ENCODE data around the gene HTRA2.
A peak's percentile ranks its signal among the peaks of the same experiment; 100 is the strongest.

Gene HTRA2

DNA sequence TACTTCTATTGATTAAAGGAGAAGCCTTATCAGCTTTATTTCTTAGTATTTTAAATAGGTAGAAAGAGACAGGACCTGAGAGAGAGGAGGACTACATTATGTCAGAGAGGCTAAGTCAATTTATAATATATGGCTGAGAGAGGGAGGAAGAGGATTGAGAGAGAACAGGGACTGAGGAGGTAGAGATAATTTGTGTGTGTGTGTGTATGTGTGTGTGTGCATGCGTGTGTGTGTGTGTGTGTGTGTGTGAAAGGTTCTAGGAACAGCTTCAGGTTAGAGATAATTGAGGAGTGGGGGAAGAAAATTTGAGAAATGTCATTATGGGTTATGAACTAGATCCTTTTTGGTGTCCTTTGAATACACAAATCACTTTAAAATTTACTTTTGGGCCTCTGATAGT is 40.0 kb downstream of the HTRA2 start:
- Histone ChIP-seq H3K18ac (ENCODE audit: low read length) (no peak overlapping the region), H3K27me3 (ENCODE audit: control insufficient read depth in 3 of 3, insufficient read depth in 3 of 3, low read depth in 1 of 3, low read length in 3 of 3) (peaks cover 0 to 51% (median 0%) of the 10 kb centered on the region in 3 experiments), H3K9ac (ENCODE audit: low read depth, low read length, poor library complexity) (no peak overlapping the region), H2BK5ac (ENCODE audit: low read length) (no peak overlapping the region), H2AK5ac (ENCODE audit: low read depth, low read length) (no peak overlapping the region), H2BK120ac (ENCODE audit: low read depth, low read length) (no peak overlapping the region), H4K91ac (ENCODE audit: low read depth, low read length, poor library complexity) (no peak overlapping the region), H3K4me1 (ENCODE audit: control insufficient read depth in 2 of 2, insufficient read depth in 1 of 2, low read depth in 1 of 2, low read length in 2 of 2) (no peaks in the 10 kb centered on the region), H4K8ac (ENCODE audit: low read depth, low read length) (no peak overlapping the region), H3K79me1 (ENCODE audit: low read depth, low read length) (no peaks in the 10 kb centered on the region), H3K27ac (replicated peaks; ENCODE audit: low read length) (no peak overlapping the region), H3K9me3 (replicated peaks in 1 of 2; ENCODE audit: control insufficient read depth in 2 of 2, insufficient read depth in 1 of 2, low read depth in 1 of 2, low read length in 2 of 2) (no peaks in the 10 kb centered on the region), H2BK12ac (ENCODE audit: low read length) (no peak overlapping the region), H3K4ac (ENCODE audit: low read length) (no peak overlapping the region), H3K14ac (ENCODE audit: low read length) (no peak overlapping the region), H3K23ac (ENCODE audit: low read depth, low read length, poor library complexity) (no peak overlapping the region), H2AFZ (ENCODE audit: low read length) (no peak overlapping the region), H3K4me3 (ENCODE audit: low read length in 2 of 2) (no peak overlapping the region), H3K36me3 (replicated peaks in 1 of 2; ENCODE audit: control insufficient read depth in 2 of 2, insufficient read depth in 2 of 2, low read length in 2 of 2) (no peaks in the 10 kb centered on the region), H3K4me2 (ENCODE audit: insufficient read depth, low read length, poor library complexity, severe bottlenecking) (no peak overlapping the region), H2BK15ac (ENCODE audit: low read length) (no peak overlapping the region)
- no CpG with 5 or more reads among the region's 1 CpG for WGBS, 2 donors (ENCODE audit: extremely low coverage in 2 of 2, insufficient read length in 2 of 2, insufficient replicate concordance in 1 of 2)
- no peak for DNase-seq (ENCODE audit: low spot score)

DNA sequence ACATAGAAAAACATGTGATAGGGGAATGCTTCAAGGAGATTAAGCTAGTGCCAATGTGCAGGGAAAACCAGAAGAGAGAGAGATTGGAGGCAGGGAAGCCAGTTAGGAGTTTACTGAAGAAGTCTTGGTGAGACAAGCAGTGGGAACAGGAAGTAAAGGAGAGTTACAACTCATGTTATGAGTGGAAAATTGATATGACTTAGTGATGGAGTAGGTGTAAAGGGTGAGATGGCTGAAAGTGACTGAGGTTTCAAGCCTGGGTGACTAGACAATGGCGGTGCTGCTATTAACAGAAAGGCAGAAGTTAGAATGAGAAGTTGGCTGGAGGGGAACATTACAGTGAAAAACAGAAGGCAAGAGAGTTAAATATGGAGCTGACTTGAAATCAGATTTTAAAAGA is 41.3 kb downstream of the HTRA2 start:
- no peaks in the 10 kb centered on the region for H3K79me1 ChIP-seq (ENCODE audit: low read depth, low read length)
- no peaks in the 10 kb centered on the region for H3K4me1 ChIP-seq (ENCODE audit: control insufficient read depth in 2 of 2, insufficient read depth in 1 of 2, low read depth in 1 of 2, low read length in 2 of 2)
- WGBS, 2 donors (ENCODE audit: extremely low coverage in 2 of 2, insufficient read length in 2 of 2, insufficient replicate concordance in 1 of 2), result no CpG with 5 or more reads among the region's 1 CpG
- H3K23ac ChIP-seq (ENCODE audit: low read depth, low read length, poor library complexity), result no peak overlapping the region
- no peaks in the 10 kb centered on the region for H3K36me3 ChIP-seq (replicated peaks in 1 of 2; ENCODE audit: control insufficient read depth in 2 of 2, insufficient read depth in 2 of 2, low read length in 2 of 2)
- H3K27me3 ChIP-seq (ENCODE audit: control insufficient read depth in 3 of 3, insufficient read depth in 3 of 3, low read depth in 1 of 3, low read length in 3 of 3), result peaks cover 0 to 59% (median 0%) of the 10 kb centered on the region in 3 experiments
- H2BK12ac ChIP-seq (ENCODE audit: low read length), result no peak overlapping the region
- H3K14ac ChIP-seq (ENCODE audit: low read length), result no peak overlapping the region
- no peak overlapping the region for H3K4me3 ChIP-seq (ENCODE audit: low read length in 2 of 2)
- no peak for DNase-seq (ENCODE audit: low spot score)
- H3K9ac ChIP-seq (ENCODE audit: low read depth, low read length, poor library complexity), result no peak overlapping the region
- no peak overlapping the region for H3K4me2 ChIP-seq (ENCODE audit: insufficient read depth, low read length, poor library complexity, severe bottlenecking)
- no peak overlapping the region for H3K4ac ChIP-seq (ENCODE audit: low read length)
- H3K18ac ChIP-seq (ENCODE audit: low read length), result no peak overlapping the region
- no peak overlapping the region for H2BK120ac ChIP-seq (ENCODE audit: low read depth, low read length)
- no peak overlapping the region for H2AK5ac ChIP-seq (ENCODE audit: low read depth, low read length)
- H3K27ac ChIP-seq (replicated peaks; ENCODE audit: low read length), result no peak overlapping the region
- H2AFZ ChIP-seq (ENCODE audit: low read length), result no peak overlapping the region
- no peaks in the 10 kb centered on the region for H3K9me3 ChIP-seq (replicated peaks in 1 of 2; ENCODE audit: control insufficient read depth in 2 of 2, insufficient read depth in 1 of 2, low read depth in 1 of 2, low read length in 2 of 2)
- no peak overlapping the region for H2BK15ac ChIP-seq (ENCODE audit: low read length)
- no peak overlapping the region for H4K91ac ChIP-seq (ENCODE audit: low read depth, low read length, poor library complexity)
- no peak overlapping the region for H4K8ac ChIP-seq (ENCODE audit: low read depth, low read length)
- H2BK5ac ChIP-seq (ENCODE audit: low read length), result no peak overlapping the region

DNA sequence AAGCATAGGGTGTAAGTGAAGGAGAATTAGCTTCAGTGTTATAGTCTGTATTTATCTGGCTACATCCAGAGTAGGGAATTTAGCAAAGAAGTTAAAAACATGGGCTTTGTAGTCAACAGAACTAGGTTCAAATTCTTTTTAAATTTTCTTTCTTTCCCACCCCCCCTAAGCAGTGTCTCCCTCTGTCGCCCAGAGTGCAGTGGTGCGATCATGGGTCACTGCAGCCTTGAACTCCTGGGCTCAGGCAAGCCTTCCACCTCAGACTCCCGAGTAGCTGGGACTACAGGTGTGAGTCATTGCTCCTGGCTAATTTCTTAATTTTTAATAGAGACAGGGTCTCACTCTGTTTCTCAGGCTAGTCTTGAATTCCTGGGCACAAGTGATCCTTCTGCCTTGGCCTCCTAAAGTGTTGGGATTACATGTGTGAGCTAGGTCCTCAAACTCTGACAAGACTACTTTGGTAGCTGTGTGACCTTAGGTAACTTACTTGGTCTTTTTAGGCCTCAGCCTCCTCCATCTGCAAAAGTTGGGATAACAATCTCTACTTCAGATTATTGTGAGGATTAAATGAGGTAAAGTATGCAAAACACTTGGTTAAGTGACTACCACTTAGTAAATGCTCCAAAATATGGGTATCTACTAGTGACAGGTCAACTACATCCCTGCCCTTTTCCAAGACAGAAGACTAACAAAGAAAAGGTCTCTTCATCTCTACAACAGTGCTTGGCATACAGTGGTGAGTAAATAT is 42.6 kb downstream of the HTRA2 start:
- no peak overlapping the region for H3K4me2 ChIP-seq (ENCODE audit: insufficient read depth, low read length, poor library complexity, severe bottlenecking)
- no peak overlapping the region for H3K27ac ChIP-seq (replicated peaks; ENCODE audit: low read length)
- no peak overlapping the region for H2AK5ac ChIP-seq (ENCODE audit: low read depth, low read length)
- H3K4me3 ChIP-seq (ENCODE audit: low read length in 2 of 2), result no peak overlapping the region
- H4K8ac ChIP-seq (ENCODE audit: low read depth, low read length), result no peak overlapping the region
- peaks cover 0 to 58% (median 0%) of the 10 kb centered on the region in 3 experiments for H3K27me3 ChIP-seq (ENCODE audit: control insufficient read depth in 3 of 3, insufficient read depth in 3 of 3, low read depth in 1 of 3, low read length in 3 of 3)
- H2BK120ac ChIP-seq (ENCODE audit: low read depth, low read length), result no peak overlapping the region
- H3K9me3 ChIP-seq (replicated peaks in 1 of 2; ENCODE audit: control insufficient read depth in 2 of 2, insufficient read depth in 1 of 2, low read depth in 1 of 2, low read length in 2 of 2), result no peaks in the 10 kb centered on the region
- H3K14ac ChIP-seq (ENCODE audit: low read length), result no peak overlapping the region
- H3K18ac ChIP-seq (ENCODE audit: low read length), result no peak overlapping the region
- no peak overlapping the region for H3K9ac ChIP-seq (ENCODE audit: low read depth, low read length, poor library complexity)
- no peak overlapping the region for H3K4ac ChIP-seq (ENCODE audit: low read length)
- H3K4me1 ChIP-seq (ENCODE audit: control insufficient read depth in 2 of 2, insufficient read depth in 1 of 2, low read depth in 1 of 2, low read length in 2 of 2), result no peaks in the 10 kb centered on the region
- DNase-seq (ENCODE audit: low spot score), result no peak
- WGBS, 2 donors (ENCODE audit: extremely low coverage in 2 of 2, insufficient read length in 2 of 2, insufficient replicate concordance in 1 of 2), result no CpG with 5 or more reads among the region's 3 CpGs
- no peak overlapping the region for H4K91ac ChIP-seq (ENCODE audit: low read depth, low read length, poor library complexity)
- H3K79me1 ChIP-seq (ENCODE audit: low read depth, low read length), result no peaks in the 10 kb centered on the region
- no peak overlapping the region for H3K23ac ChIP-seq (ENCODE audit: low read depth, low read length, poor library complexity)
- H3K36me3 ChIP-seq (replicated peaks in 1 of 2; ENCODE audit: control insufficient read depth in 2 of 2, insufficient read depth in 2 of 2, low read length in 2 of 2), result no peaks in the 10 kb centered on the region
- no peak overlapping the region for H2BK5ac ChIP-seq (ENCODE audit: low read length)
- no peak overlapping the region for H2AFZ ChIP-seq (ENCODE audit: low read length)
- H2BK12ac ChIP-seq (ENCODE audit: low read length), result no peak overlapping the region
- H2BK15ac ChIP-seq (ENCODE audit: low read length), result no peak overlapping the region

DNA sequence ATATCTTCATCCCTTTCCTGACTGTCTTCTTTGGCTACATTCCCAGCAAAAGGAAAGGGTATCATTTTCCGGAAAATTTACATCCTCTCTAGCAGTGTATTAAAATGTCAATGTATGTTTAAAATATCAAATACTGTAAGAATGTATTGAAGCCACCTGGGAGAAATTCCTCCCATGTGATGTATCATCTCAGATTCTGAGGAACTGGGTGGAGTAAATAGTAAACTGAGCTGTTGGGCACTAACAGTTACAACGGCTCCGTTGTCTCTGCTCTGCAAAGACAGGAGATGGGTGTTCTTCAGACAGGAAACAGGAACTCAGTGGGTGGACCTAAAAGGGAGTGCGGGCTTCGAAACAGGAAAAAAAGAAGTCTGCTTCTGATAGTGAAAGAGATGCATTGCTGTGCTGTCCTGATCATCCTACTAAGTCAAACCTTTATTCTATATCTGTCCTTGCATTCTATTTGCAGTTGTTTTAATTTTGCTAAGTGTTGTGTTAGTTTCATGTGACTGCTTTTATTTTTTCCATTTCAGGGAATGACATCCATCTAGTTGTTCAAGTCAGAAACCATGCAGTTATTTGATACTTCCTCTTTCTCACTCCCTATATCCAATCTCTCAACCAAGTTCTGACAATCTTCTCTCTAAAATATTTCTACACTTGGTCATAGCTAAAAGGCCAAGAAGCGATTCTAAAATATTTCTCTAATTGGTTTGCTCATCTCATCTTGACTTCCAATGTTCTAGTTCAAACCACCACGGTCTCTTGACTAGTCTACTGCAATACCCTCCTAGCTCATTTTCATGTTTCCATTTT is 44.2 kb downstream of the HTRA2 start:
- Histone ChIP-seq H3K9ac (ENCODE audit: low read depth, low read length, poor library complexity) (no peak overlapping the region), H2BK5ac (ENCODE audit: low read length) (no peak overlapping the region), H3K36me3 (replicated peaks in 1 of 2; ENCODE audit: control insufficient read depth in 2 of 2, insufficient read depth in 2 of 2, low read length in 2 of 2) (no peaks in the 10 kb centered on the region), H4K8ac (ENCODE audit: low read depth, low read length) (no peak overlapping the region), H3K14ac (ENCODE audit: low read length) (no peak overlapping the region), H3K4ac (ENCODE audit: low read length) (no peak overlapping the region), H3K4me2 (ENCODE audit: insufficient read depth, low read length, poor library complexity, severe bottlenecking) (no peak overlapping the region), H3K4me1 (ENCODE audit: control insufficient read depth in 2 of 2, insufficient read depth in 1 of 2, low read depth in 1 of 2, low read length in 2 of 2) (no peaks in the 10 kb centered on the region), H3K27ac (replicated peaks; ENCODE audit: low read length) (no peak overlapping the region), H2BK15ac (ENCODE audit: low read length) (no peak overlapping the region), H4K91ac (ENCODE audit: low read depth, low read length, poor library complexity) (no peak overlapping the region), H3K79me1 (ENCODE audit: low read depth, low read length) (no peaks in the 10 kb centered on the region), H3K27me3 (ENCODE audit: control insufficient read depth in 3 of 3, insufficient read depth in 3 of 3, low read depth in 1 of 3, low read length in 3 of 3) (peaks cover 0 to 49% (median 0%) of the 10 kb centered on the region in 3 experiments), H2AK5ac (ENCODE audit: low read depth, low read length) (no peak overlapping the region), H2AFZ (ENCODE audit: low read length) (peak overlapping the region; percentile 74), H3K4me3 (ENCODE audit: low read length in 2 of 2) (no peak overlapping the region), H2BK120ac (ENCODE audit: low read depth, low read length) (no peak overlapping the region), H3K23ac (ENCODE audit: low read depth, low read length, poor library complexity) (no peak overlapping the region), H2BK12ac (ENCODE audit: low read length) (no peak overlapping the region), H3K9me3 (replicated peaks in 1 of 2; ENCODE audit: control insufficient read depth in 2 of 2, insufficient read depth in 1 of 2, low read depth in 1 of 2, low read length in 2 of 2) (no peaks in the 10 kb centered on the region), H3K18ac (ENCODE audit: low read length) (no peak overlapping the region)
- no CpG with 5 or more reads among the region's 7 CpGs for WGBS, 2 donors (ENCODE audit: extremely low coverage in 2 of 2, insufficient read length in 2 of 2, insufficient replicate concordance in 1 of 2)
- no peak for DNase-seq (ENCODE audit: low spot score)

Measured in neuronal stem cell (in vitro differentiated cells).